H9 (cell line): ENCODE data around the gene LPAR1. TPM values are rescaled to one million over a fixed set of nuclear protein-coding genes. Genes with fewer than 3 reads are reported as not detected.

Experiments
- DNase-seq: peaks from one replicate; pipeline ENCODE4 v3.0.0-alpha.2; 2017
- H2AFZ ChIP-seq: one replicate; pipeline ENCODE4 v1.6.1; 2013; ENCODE audit warnings: mild to moderate bottlenecking, low read length, control low read depth, moderate library complexity
- H2AK5ac ChIP-seq: 2 replicates; pipeline ENCODE4 v1.6.1; 2013; ENCODE audit warnings: low read length, control low read depth, mixed read lengths; ENCODE audit not compliant: insufficient read length
- H2BK120ac ChIP-seq: one replicate; pipeline ENCODE4 v1.6.1; 2013; ENCODE audit warnings: low read depth, mild to moderate bottlenecking, low read length, control low read depth, inconsistent platforms; ENCODE audit not compliant: poor library complexity, severe bottlenecking
- H2BK12ac ChIP-seq: 2 replicates; pipeline ENCODE4 v1.6.1; 2013; ENCODE audit warnings: low read length, control low read depth, mixed read lengths, low read depth; ENCODE audit not compliant: insufficient read length
- H2BK15ac ChIP-seq: 2 replicates; pipeline ENCODE4 v1.6.1; 2013; ENCODE audit warnings: low read depth, low read length, control low read depth
- H2BK20ac ChIP-seq: one replicate; pipeline ENCODE4 v1.6.1; 2013; ENCODE audit warnings: low read depth, mild to moderate bottlenecking, low read length, control low read depth, inconsistent platforms; ENCODE audit not compliant: poor library complexity, severe bottlenecking
- H2BK5ac ChIP-seq: 2 replicates; pipeline ENCODE4 v1.6.1; 2013; ENCODE audit warnings: low read length, control low read depth, mixed read lengths; ENCODE audit not compliant: insufficient read length
- H3K14ac ChIP-seq: 2 replicates; pipeline ENCODE4 v1.6.1; 2013; ENCODE audit warnings: low read length, control low read depth; ENCODE audit not compliant: insufficient read depth
- H3K18ac ChIP-seq: 2 replicates; pipeline ENCODE4 v1.6.1; 2013; ENCODE audit warnings: low read depth, mild to moderate bottlenecking, mixed read lengths, low read length, control low read depth; ENCODE audit not compliant: insufficient read length
- H3K23ac ChIP-seq: 2 replicates; pipeline ENCODE4 v1.6.1; 2013; ENCODE audit warnings: low read length, control low read depth, mixed read lengths, low read depth; ENCODE audit not compliant: insufficient read length
- H3K23me2 ChIP-seq: 2 replicates; pipeline ENCODE4 v1.6.1; 2013; ENCODE audit warnings: low read depth, mild to moderate bottlenecking, mixed read lengths, low read length, control low read depth; ENCODE audit not compliant: insufficient read length, poor library complexity, severe bottlenecking
- H3K27ac ChIP-seq: 2 replicates; pipeline ENCODE4 v1.5.1; 2013; ENCODE audit warnings: low read length, control low read depth, mixed read lengths, low read depth; ENCODE audit not compliant: insufficient read length
- H3K27me3 ChIP-seq: 2 replicates; pipeline ENCODE4 v1.6.1; 2013; ENCODE audit warnings: low read length, control low read depth, inconsistent platforms; ENCODE audit not compliant: insufficient read depth
- H3K4ac ChIP-seq: 2 replicates; pipeline ENCODE4 v1.6.1; 2013; ENCODE audit warnings: low read depth, mild to moderate bottlenecking, control low read depth, inconsistent platforms, low read length, moderate library complexity
- H3K4me1 ChIP-seq: 2 replicates; pipeline ENCODE4 v1.6.1; 2013; ENCODE audit warnings: low read length, control low read depth, inconsistent platforms; ENCODE audit not compliant: insufficient read depth
- H3K4me2 ChIP-seq: 2 replicates; pipeline ENCODE4 v1.6.1; 2013; ENCODE audit warnings: low read length, control low read depth, mixed read lengths; ENCODE audit not compliant: insufficient read length, insufficient read depth
- H3K56ac ChIP-seq: 2 replicates; pipeline ENCODE4 v1.6.1; 2013; ENCODE audit warnings: low read depth, mild to moderate bottlenecking, mixed read lengths, low read length, control low read depth; ENCODE audit not compliant: insufficient read length
- H3K79me1 ChIP-seq: 2 replicates; pipeline ENCODE4 v1.6.1; 2013; ENCODE audit warnings: low read depth, mild to moderate bottlenecking, moderate library complexity, low read length, control low read depth, inconsistent platforms; ENCODE audit not compliant: insufficient read depth, poor library complexity, severe bottlenecking
- H3K79me2 ChIP-seq: 2 replicates; pipeline ENCODE4 v1.6.1; 2013; ENCODE audit warnings: low read length, control low read depth, inconsistent platforms; ENCODE audit not compliant: insufficient read depth
- H3K9ac ChIP-seq: 2 replicates; pipeline ENCODE4 v1.6.1; 2013; ENCODE audit warnings: low read length, control low read depth, mixed read lengths; ENCODE audit not compliant: insufficient read length; ENCODE audit errors: extremely low read depth
- H3K9me3 ChIP-seq: one replicate; pipeline ENCODE4 v1.6.1; 2013; ENCODE audit warnings: low read depth, low read length, inconsistent platforms; ENCODE audit not compliant: control insufficient read depth
- H3T11ph ChIP-seq: one replicate; pipeline ENCODE4 v1.6.1; 2013; ENCODE audit warnings: mild to moderate bottlenecking, low read length, control low read depth, inconsistent platforms
- H4K20me1 ChIP-seq: one replicate; pipeline ENCODE4 v1.6.1; 2013; ENCODE audit not compliant: control insufficient read depth, insufficient read length, insufficient read depth
- H4K5ac ChIP-seq: 2 replicates; pipeline ENCODE4 v1.6.1; 2013; ENCODE audit warnings: low read depth, mild to moderate bottlenecking, mixed read lengths, low read length, control low read depth; ENCODE audit not compliant: insufficient read length
- H4K8ac ChIP-seq: replicated peaks from 2 replicates; pipeline ENCODE4 v1.6.1; 2013; ENCODE audit warnings: low read length, control low read depth, mixed read lengths, low read depth; ENCODE audit not compliant: insufficient read length
- H4K91ac ChIP-seq: 2 replicates; pipeline ENCODE4 v1.6.1; 2013; ENCODE audit warnings: low read depth, mild to moderate bottlenecking, moderate library complexity, mixed read lengths, low read length, control low read depth; ENCODE audit not compliant: insufficient read length
- H3K27ac Mint-ChIP-seq, 3 experiments: 2 replicates in 2 of 3; 3 replicates in 1 of 3; pipeline ENCODE4 v1.8.0; 2020 to 2021; ENCODE audit warnings: mixed read lengths in 3 of 3, mild to moderate bottlenecking in 1 of 3, moderate library complexity in 1 of 3
- H3K27me3 Mint-ChIP-seq: 2 replicates; pipeline ENCODE4 v1.8.0; 2021; ENCODE audit warnings: low read depth, mild to moderate bottlenecking, moderate library complexity, mixed read lengths
- H3K36me3 Mint-ChIP-seq, 3 experiments: 2 replicates in 2 of 3; 3 replicates in 1 of 3; pipeline ENCODE4 v1.8.0; 2020 to 2021; ENCODE audit warnings: low read depth in 3 of 3, mixed read lengths in 3 of 3; ENCODE audit not compliant: insufficient read depth in 1 of 3
- H3K4me1 Mint-ChIP-seq, 2 experiments: 2 replicates each; pipeline ENCODE4 v1.8.0; 2020; ENCODE audit warnings: mixed read lengths in 2 of 2
- H3K4me3 Mint-ChIP-seq, 2 experiments: 2 replicates in 1 of 2; 3 replicates in 1 of 2; pipeline ENCODE4 v1.8.0; 2020 to 2021; ENCODE audit warnings: mild to moderate bottlenecking in 2 of 2, mixed read lengths in 2 of 2, moderate library complexity in 1 of 2
- H3K9me3 Mint-ChIP-seq, 2 experiments: 2 replicates in 1 of 2; 3 replicates in 1 of 2; pipeline ENCODE4 v1.8.0; 2020; ENCODE audit warnings: mild to moderate bottlenecking in 2 of 2, mixed read lengths in 2 of 2, moderate library complexity in 1 of 2
- CTCF ChIP-seq: fragments of 200-600 bp; sonication (generic); conservative IDR thresholded peaks from 3 replicates; pipeline ENCODE4 v1.8.0; 2021; ENCODE audit warnings: antibody characterized with exemption, mild to moderate bottlenecking
- WGBS: extraction: QIAGEN DNeasy Blood & Tissue Kit; methylation state at CpG from one replicate; pipeline ENCODE4 v1.1.7; 2013; ENCODE audit warnings: missing lambda C conversion rate, low lambda C conversion rate, mixed read lengths; ENCODE audit not compliant: insufficient read length; ENCODE audit errors: extremely low coverage; 5-methylcytosine and 5-hydroxymethylcytosine counted together
- total RNA-seq: library from RNA; stranded (reverse); gene quantifications from 2 replicates; pipeline ENCODE4 v1.2.1, GENCODE V29; 2021

The LPAR1 gene
- total RNA-seq, 1 experiment from 2014 or later: 1.3 TPM

- H3K4ac ChIP-seq: no peak overlapping the region
- no peak overlapping the region for H4K5ac ChIP-seq
- H3K18ac ChIP-seq: no peak overlapping the region
- no peak for TF ChIP-seq CTCF
- no peaks in the 10 kb centered on the region for H3K36me3 Mint-ChIP-seq
- no peak overlapping the region for H3K9ac ChIP-seq
- no peak overlapping the region for H3K56ac ChIP-seq
- H3K27me3 Mint-ChIP-seq: no peaks in the 10 kb centered on the region
- H3K14ac ChIP-seq: no peak overlapping the region
- H3K79me1 ChIP-seq: no peaks in the 10 kb centered on the region
- H3K4me1 Mint-ChIP-seq: no peaks in the 10 kb centered on the region
- WGBS: no CpG with 5 or more reads among the region's 6 CpGs
- no peak overlapping the region for H2AK5ac ChIP-seq
- no peaks in the 10 kb centered on the region for H3K9me3 ChIP-seq
- no peak overlapping the region for H3K23ac ChIP-seq
- H3K79me2 ChIP-seq: no peaks in the 10 kb centered on the region
- no peak overlapping the region for H3K27ac Mint-ChIP-seq
- no peak overlapping the region for H2BK15ac ChIP-seq
- no peak overlapping the region for H2BK120ac ChIP-seq
- no peak overlapping the region for H3K4me2 ChIP-seq
- H4K91ac ChIP-seq: no peak overlapping the region
- no peaks in the 10 kb centered on the region for H3K23me2 ChIP-seq
- no peaks in the 10 kb centered on the region for H3K27me3 ChIP-seq
- no peak for DNase-seq
- H2AFZ ChIP-seq: no peak overlapping the region
- no peak overlapping the region for H2BK12ac ChIP-seq
- no peak overlapping the region for H2BK5ac ChIP-seq
- H3K27ac ChIP-seq: no peak overlapping the region
- no peak overlapping the region for H2BK20ac ChIP-seq
- H4K8ac ChIP-seq: no peak overlapping the region
- no peaks in the 10 kb centered on the region; a peak in 2 of 5 replicates for H3K9me3 Mint-ChIP-seq
- no peak overlapping the region for H3K4me3 Mint-ChIP-seq
- H3T11ph ChIP-seq: no peak overlapping the region
- H3K4me1 ChIP-seq: no peaks in the 10 kb centered on the region; the same call in 1 of the 2 replicates
- H4K20me1 ChIP-seq: no peaks in the 10 kb centered on the region
Measured at GRCh38 chr9:111076042-111076441, 37.8 kb upstream of the LPAR1 start.
